Sigmoid colon (tissue), 7 donors: ENCODE results near the gene CYP11A1. TPM values are rescaled to one million over a fixed set of nuclear protein-coding genes. Genes with fewer than 3 reads are reported as not detected.

Experiments
- DNase-seq: peaks from one replicate; pipeline ENCODE4 v3.0.0-alpha.2; 2019
- H3K27ac ChIP-seq, 4 donors: fragments of 200-600 bp; sonication (generic); one replicate each; pipeline ENCODE4 v1.5.1; 2016 to 2019; ENCODE audit warnings: mild to moderate bottlenecking in 1 of 4
- H3K27me3 ChIP-seq, 3 donors: fragments of 200-600 bp; sonication (generic); one replicate each; pipeline ENCODE4 v1.5.1; 2019; ENCODE audit warnings: mild to moderate bottlenecking in 1 of 3
- H3K36me3 ChIP-seq, 4 donors: fragments of 200-600 bp; sonication (generic); one replicate each; pipeline ENCODE4 v1.5.1; 2016 to 2019
- H3K4me1 ChIP-seq, 4 donors: fragments of 200-600 bp; sonication (generic); one replicate each; pipeline ENCODE4 v1.5.1; 2017 to 2019
- H3K4me3 ChIP-seq, 4 donors: fragments of 200-600 bp; sonication (generic); one replicate each; pipeline ENCODE4 v1.5.1; 2017 to 2019; ENCODE audit warnings: mild to moderate bottlenecking in 2 of 4, moderate library complexity in 1 of 4
- H3K9me3 ChIP-seq, 4 donors: fragments of 200-600 bp in 3 of 4; sonication (generic) in 3 of 4; one replicate each; pipeline versions ENCODE4 v1.5.1 to v1.6.1; 2013 to 2019
- EP300 ChIP-seq, 4 donors: sonication (generic); formaldehyde crosslinking; IDR thresholded peaks; one replicate each; pipeline ENCODE4 v1.6.1; 2017; ENCODE audit warnings: antibody characterized with exemption in 4 of 4
- POLR2A ChIP-seq, 2 donors: fragments of 450-650 bp; IDR thresholded peaks; one replicate each; pipeline ENCODE4 v1.6.1; 2016; ENCODE audit warnings: antibody characterized with exemption in 2 of 2, mild to moderate bottlenecking in 2 of 2, moderate library complexity in 2 of 2
- POLR2AphosphoS5 ChIP-seq, 4 donors: sonication (generic); formaldehyde crosslinking; IDR thresholded peaks; one replicate each; pipeline ENCODE4 v1.6.1; 2017; ENCODE audit warnings: antibody characterized with exemption in 4 of 4
- WGBS, 2 donors: extraction: QIAGEN DNeasy Blood & Tissue Kit; methylation state at CpG; one replicate each; pipeline ENCODE4 v1.1.7; 2013; 5-methylcytosine and 5-hydroxymethylcytosine counted together
- intact Hi-C: fragments of 100-400 bp; cut with DNase I; formaldehyde crosslinking; loops from one replicate; pipeline ENCODE4 v1.15.1; 2023
- polyA plus RNA-seq, 3 donors: library from polyadenylated mRNA; stranded (reverse); fragments of 200-250 nt; gene quantifications; one replicate each; pipeline ENCODE4 v1.2.3, GENCODE V29; 2013
- total RNA-seq, 4 donors: library from RNA; depleted of rRNA; stranded (reverse); fragments of >200 nt; gene quantifications; one replicate each; pipeline ENCODE4 v1.1.0, GENCODE V29; 2016
- TF ChIP-seq, protein P1 (sequence below), 4 experiments: fragments of 450-650 bp in 3 of 4; fragments of 200-600 bp in 1 of 4; IDR thresholded peaks; one replicate each; pipeline ENCODE4 v1.5.1; 2016 to 2019; ENCODE audit warnings: antibody characterized with exemption in 4 of 4, mild to moderate bottlenecking in 3 of 4, moderate library complexity in 2 of 4
- donor health status: healthy with polysubstance abuse.
- donor health status: Bipolar disorder and iron deficiency.
- donor health status: healthy.

CYP11A1 gene
- total and polyA plus RNA-seq, 7 donors, result 0.22 to 1.7 (median 0.49) TPM; not detected in 2

DNA sequence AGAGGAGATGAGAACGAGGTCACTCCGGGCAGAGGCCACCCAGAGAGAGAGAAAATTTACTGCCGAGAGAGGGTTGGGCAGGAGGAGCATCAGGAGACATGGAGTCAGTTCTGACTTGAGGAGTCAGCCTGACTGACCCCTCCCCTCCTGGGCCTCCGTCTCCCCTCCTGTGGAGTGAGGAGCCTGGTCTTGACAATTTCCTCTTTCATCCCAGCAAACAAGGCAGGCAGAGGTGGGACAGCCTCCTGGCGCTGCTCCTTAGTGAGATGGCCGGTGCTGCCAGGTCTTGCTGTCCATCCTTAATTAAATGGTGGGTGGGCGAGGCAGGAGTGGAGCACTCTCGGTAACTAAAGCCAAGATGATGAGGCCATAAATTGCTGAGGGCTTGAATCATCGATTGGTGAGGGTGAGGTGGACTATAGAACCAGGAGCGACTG lies 60.6 kb downstream of the CYP11A1 start:
- H3K4me1 ChIP-seq, result no peaks in the 10 kb centered on the region
- no peak for DNase-seq
- TF ChIP-seq, protein P1, sequence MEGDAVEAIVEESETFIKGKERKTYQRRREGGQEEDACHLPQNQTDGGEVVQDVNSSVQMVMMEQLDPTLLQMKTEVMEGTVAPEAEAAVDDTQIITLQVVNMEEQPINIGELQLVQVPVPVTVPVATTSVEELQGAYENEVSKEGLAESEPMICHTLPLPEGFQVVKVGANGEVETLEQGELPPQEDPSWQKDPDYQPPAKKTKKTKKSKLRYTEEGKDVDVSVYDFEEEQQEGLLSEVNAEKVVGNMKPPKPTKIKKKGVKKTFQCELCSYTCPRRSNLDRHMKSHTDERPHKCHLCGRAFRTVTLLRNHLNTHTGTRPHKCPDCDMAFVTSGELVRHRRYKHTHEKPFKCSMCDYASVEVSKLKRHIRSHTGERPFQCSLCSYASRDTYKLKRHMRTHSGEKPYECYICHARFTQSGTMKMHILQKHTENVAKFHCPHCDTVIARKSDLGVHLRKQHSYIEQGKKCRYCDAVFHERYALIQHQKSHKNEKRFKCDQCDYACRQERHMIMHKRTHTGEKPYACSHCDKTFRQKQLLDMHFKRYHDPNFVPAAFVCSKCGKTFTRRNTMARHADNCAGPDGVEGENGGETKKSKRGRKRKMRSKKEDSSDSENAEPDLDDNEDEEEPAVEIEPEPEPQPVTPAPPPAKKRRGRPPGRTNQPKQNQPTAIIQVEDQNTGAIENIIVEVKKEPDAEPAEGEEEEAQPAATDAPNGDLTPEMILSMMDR (IDR thresholded peaks at IDR 0.05), result no peak
- TF ChIP-seq POLR2A (IDR thresholded peaks at IDR 0.05), result no peak
- TF ChIP-seq EP300 (IDR thresholded peaks at IDR 0.05), result no peak
- TF ChIP-seq POLR2AphosphoS5 (IDR thresholded peaks at IDR 0.05), result no peak
- H3K27me3 ChIP-seq, result peaks cover 0 to 72% (median 25%) of the 10 kb centered on the region in 3 donors
- 29 to 56% methylated on average over 10 of the region's 10 CpGs for WGBS, 2 donors
- no peaks in the 10 kb centered on the region for H3K36me3 ChIP-seq
- H3K9me3 ChIP-seq, result no peaks in the 10 kb centered on the region
- no peak overlapping the region for H3K4me3 ChIP-seq
- intact Hi-C loops, result loop anchor here (1.0 to 10.0 kb wide), 2 partner anchors 179 to 252 kb away; no protein-coding TSS in a partner anchor
- no peak overlapping the region for H3K27ac ChIP-seq

- Histone ChIP-seq H3K27me3 (peaks cover 0 to 78% (median 25%) of the 10 kb centered on the region in 3 donors), H3K9me3 (no peaks in the 10 kb centered on the region), H3K27ac (no peak overlapping the region), H3K36me3 (no peaks in the 10 kb centered on the region), H3K4me3 (no peak overlapping the region), H3K4me1 (no peaks in the 10 kb centered on the region)
- WGBS, 2 donors, result 82 to 84% methylated on average over 7 of the region's 7 CpGs
- no peak for DNase-seq
- intact Hi-C loops, result loop anchor here (10.0 kb wide), 1 partner anchor 251 kb away; no protein-coding TSS in a partner anchor
- TF ChIP-seq POLR2AphosphoS5 (IDR thresholded peaks at IDR 0.05), result no peak
- TF ChIP-seq, protein P1 (IDR thresholded peaks at IDR 0.05), result no peak
- no peak for TF ChIP-seq POLR2A (IDR thresholded peaks at IDR 0.05)
These were observed 61.8 kb downstream of the CYP11A1 start for GRCh38 chr15:74305687-74306086.

DNA sequence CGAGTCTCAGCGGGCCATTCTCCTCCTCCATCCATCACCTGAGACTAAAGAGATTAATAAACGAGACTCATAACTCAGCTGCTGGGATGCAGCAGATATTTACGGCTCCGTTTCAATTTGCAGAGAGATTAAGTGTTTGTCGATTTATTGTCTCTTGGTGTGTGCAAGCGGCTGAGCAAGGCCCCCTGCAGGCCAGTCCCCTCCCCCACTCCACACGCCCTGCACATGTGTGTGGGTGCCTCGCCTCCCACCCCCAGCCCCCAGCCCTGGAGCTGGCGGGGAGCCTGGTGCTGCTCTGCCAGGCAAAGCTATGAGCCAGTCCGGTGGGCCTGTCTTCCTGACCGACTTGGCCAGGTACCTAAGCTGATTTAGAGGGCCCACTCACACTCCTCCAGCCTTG lies 63.0 kb downstream of the CYP11A1 start:
- Histone ChIP-seq H3K4me3 (no peak overlapping the region), H3K36me3 (no peaks in the 10 kb centered on the region), H3K9me3 (no peaks in the 10 kb centered on the region), H3K4me1 (no peaks in the 10 kb centered on the region), H3K27me3 (peaks cover 0 to 78% (median 25%) of the 10 kb centered on the region in 3 donors), H3K27ac (no peak overlapping the region)
- DNase-seq, result no peak
- intact Hi-C loops, result loop anchor here (10.0 kb wide), 1 partner anchor 250 kb away; no protein-coding TSS in a partner anchor
- 58 to 65% methylated on average over 12 of the region's 12 CpGs for WGBS, 2 donors
- TF ChIP-seq POLR2AphosphoS5 (IDR thresholded peaks at IDR 0.05) (no peak), EP300 (IDR thresholded peaks at IDR 0.05) (no peak), POLR2A (IDR thresholded peaks at IDR 0.05) (no peak)
- TF ChIP-seq, protein P1 (IDR thresholded peaks at IDR 0.05), result no peak

GRCh38 chr15:74303741-74304309 lies 63.6 kb downstream of the CYP11A1 start:
- intact Hi-C loops, result loop anchor here (10.0 kb wide), 1 partner anchor 249 kb away; no protein-coding TSS in a partner anchor
- DNase-seq, result no peak
- Histone ChIP-seq H3K9me3 (no peaks in the 10 kb centered on the region), H3K36me3 (no peaks in the 10 kb centered on the region), H3K27ac (no peak overlapping the region), H3K4me3 (no peak overlapping the region), H3K4me1 (no peaks in the 10 kb centered on the region), H3K27me3 (peaks cover 0 to 74% (median 22%) of the 10 kb centered on the region in 3 donors)
- 49 to 58% methylated on average over 6 of the region's 6 CpGs for WGBS, 2 donors
- TF ChIP-seq POLR2AphosphoS5 (IDR thresholded peaks at IDR 0.05), result no peak
- TF ChIP-seq, protein P1 (IDR thresholded peaks at IDR 0.05), result no peak
